DMS114 treated with DMSO at 0.1 percent for 48 hours (cell line): ENCODE measurements around the gene CLEC11A.
"Not testable (repeated sequence)": the region's sequence is repeated elsewhere in the genome, so short reads cannot be mapped to it uniquely, and the experiment has no call there.

Experiments used
- DNase-seq: peaks from one replicate; lab custom pipeline; 2025; ENCODE audit not compliant: unreplicated experiment; lab: John Stamatoyannopoulos, UW

Gene CLEC11A

GRCh38 chr19:50721441-50722137, 1.6 kb upstream of the CLEC11A start:
- no peak for DNase-seq

GRCh38 chr19:50722201-50723013, 757 bp upstream of the CLEC11A start:
- DNase-seq = no peak

GRCh38 chr19:50723735-50724521, 764 bp downstream of the CLEC11A start:
- no peak for DNase-seq

- peak; percentile 92 for DNase-seq
These were observed 1.5 kb downstream of the CLEC11A start for GRCh38 chr19:50724522-50725217.

- DNase-seq = no peak
These were observed 2.2 kb downstream of the CLEC11A start for GRCh38 chr19:50725218-50725910.

- DNase-seq = no peak
These were observed 2.7 kb downstream of the CLEC11A start for GRCh38 chr19:50725911-50726230.

- DNase-seq = no peak
These were observed 5.0 kb downstream of the CLEC11A start for GRCh38 chr19:50728084-50728737.

- DNase-seq = no peak
These were observed 6.7 kb downstream of the CLEC11A start for GRCh38 chr19:50729894-50730293.

- no peak for DNase-seq
These were observed 12.7 kb downstream of the CLEC11A start for GRCh38 chr19:50735869-50736268.

- no peak for DNase-seq
These were observed 13.2 kb downstream of the CLEC11A start for GRCh38 chr19:50736338-50736737.

- DNase-seq = no peak
These were observed 16.2 kb downstream of the CLEC11A start for GRCh38 chr19:50739132-50739913.

- DNase-seq = no peak
These were observed 16.8 kb downstream of the CLEC11A start for GRCh38 chr19:50739914-50740426.

GRCh38 chr19:50741179-50741933, 18.2 kb downstream of the CLEC11A start:
- DNase-seq = no peak

GRCh38 chr19:50743537-50743936, 20.4 kb downstream of the CLEC11A start:
- DNase-seq = no peak

GRCh38 chr19:50745221-50745620, 22.1 kb downstream of the CLEC11A start:
- DNase-seq = no peak

- not testable (repeated sequence) for DNase-seq
These were observed 24.0 kb downstream of the CLEC11A start for GRCh38 chr19:50747141-50747540.

GRCh38 chr19:50749490-50749889, 26.3 kb downstream of the CLEC11A start:
- no peak for DNase-seq

- no peak for DNase-seq
These were observed 26.8 kb downstream of the CLEC11A start for GRCh38 chr19:50750010-50750409.
